ENCODE results near the gene FKBP9.

The FKBP9 gene

DNA sequence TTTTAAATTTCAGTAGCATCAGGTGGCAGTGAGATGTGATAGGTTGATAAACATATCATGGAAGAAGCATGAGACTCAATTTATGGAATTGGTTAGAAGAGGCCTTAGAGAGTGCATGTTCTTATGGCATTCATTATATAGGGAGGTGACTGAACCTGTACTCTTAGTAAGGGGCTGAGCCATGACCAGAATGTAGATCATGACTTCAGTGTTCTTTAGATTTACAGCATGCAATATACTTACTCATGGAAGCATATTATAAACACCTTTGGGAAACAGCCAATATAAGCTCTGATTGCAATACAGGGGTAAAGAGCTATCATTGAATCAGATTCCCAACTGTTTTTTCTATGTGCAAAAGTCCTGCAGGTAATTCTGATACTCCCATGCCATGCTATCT, 55.1 kb downstream of the FKBP9 start:
- DNase-seq = no peak

DNA sequence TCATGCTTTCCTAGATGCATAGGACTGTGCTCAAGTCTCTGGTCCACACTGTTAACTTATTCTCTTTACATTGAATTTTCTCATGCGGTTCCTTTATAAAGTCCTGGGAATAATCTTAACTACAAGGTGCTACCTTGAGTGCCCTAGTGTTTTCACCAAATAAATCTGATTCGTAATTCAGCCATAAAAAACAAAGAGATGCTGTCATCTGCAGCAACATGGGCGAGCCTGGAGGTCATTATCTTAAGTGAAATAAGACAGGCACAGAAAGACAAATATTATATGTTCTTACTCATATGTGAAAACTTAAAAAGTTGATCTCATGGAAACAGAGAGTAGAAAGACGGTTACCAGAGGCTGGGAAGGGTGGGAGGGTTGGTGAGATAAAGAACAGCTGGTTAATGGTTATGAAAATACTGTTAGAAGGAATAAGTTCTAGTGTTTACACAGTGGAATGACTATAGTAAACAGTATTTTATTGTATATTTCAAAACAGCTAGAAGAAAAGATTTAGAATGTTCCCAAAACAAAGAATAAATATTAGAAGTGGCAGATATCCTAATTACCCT, 67.0 kb downstream of the FKBP9 start:
- DNase-seq = no peak

DNA sequence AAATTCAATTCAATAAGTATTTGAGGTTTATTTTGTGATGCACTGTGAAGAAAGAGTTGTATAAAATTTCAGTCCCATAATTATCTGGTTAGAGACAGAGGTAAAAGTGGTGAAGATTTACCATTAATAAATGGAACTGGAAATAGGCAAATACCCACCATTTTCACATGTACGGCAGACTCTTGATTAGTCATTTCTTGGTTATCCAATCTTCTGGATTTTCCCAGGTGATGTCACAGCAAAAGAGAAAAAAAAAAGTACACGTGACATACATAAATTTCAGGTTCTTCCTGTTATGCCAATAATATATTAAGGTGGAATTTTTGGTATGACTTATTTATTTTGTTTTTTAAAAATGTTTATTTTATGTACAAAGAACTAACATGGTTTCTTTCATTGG, 78.5 kb downstream of the FKBP9 start:
- no peak for DNase-seq

DNA sequence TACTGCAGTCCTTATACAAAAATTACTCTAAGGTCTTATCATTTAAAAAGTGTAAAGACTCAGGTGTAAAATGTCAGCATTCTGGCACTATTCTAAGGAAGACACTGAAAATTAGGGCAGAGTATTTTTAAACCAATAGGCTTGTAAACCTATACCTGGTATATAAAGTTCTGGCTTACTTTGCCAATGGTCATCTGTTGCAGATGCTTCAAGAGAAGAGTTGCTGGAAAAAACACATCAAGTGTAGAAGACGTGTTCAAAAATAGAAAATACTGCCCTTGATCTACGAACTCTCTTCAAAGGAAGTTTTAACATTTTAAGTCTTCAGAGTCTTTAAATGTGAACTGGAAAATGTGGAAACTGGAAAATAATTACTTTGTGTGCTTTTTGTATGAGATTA, 81.4 kb downstream of the FKBP9 start:
- no peak for DNase-seq

DNA sequence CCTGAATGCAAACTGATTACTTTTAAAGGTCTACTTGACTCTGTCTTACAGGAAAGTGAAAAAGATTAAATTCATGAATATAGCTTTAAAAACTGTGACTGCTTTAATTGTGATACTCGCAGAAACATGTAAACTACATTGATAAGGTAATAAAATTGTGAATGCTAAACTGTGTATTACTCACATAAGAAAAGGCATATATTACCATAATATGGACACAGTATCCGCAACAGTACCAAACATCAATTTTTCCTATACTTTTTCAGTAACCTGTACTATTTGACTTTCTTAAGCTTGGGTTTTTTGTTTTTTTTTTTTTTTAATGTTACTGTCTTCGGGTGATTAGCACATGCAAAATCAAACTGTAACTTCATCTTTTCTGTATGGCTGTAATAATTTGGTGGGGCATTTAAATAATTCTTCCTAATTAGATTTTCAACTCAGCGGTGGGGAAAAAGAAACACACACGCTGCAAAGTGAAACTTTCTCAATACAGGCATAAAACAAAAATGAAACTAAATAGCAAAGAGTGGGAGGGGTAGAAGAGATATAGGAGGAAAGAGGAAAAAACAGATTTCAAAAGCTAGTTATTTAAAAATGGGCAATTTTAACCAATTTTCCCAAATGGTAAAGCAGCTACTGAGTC, 82.1 kb downstream of the FKBP9 start:
- DNase-seq = no peak

DNA sequence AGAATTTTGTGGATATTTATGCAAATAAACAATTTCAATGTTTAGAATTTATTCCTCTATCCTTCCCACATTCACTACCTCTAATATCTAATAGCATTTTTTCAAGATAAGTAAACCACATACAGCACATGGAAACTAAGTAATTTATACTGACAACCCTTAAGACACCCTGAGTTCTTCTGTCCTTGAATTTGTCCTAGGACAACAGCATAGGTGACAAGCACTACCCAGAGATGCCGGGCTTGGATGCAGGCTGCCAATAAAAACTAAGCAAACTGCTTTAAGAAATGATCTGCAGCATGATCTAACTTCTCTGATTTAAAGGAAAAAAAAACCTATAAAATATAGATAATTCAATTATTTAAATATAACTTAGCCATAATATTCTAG, 82.7 kb downstream of the FKBP9 start:
- DNase-seq = no peak

DNA sequence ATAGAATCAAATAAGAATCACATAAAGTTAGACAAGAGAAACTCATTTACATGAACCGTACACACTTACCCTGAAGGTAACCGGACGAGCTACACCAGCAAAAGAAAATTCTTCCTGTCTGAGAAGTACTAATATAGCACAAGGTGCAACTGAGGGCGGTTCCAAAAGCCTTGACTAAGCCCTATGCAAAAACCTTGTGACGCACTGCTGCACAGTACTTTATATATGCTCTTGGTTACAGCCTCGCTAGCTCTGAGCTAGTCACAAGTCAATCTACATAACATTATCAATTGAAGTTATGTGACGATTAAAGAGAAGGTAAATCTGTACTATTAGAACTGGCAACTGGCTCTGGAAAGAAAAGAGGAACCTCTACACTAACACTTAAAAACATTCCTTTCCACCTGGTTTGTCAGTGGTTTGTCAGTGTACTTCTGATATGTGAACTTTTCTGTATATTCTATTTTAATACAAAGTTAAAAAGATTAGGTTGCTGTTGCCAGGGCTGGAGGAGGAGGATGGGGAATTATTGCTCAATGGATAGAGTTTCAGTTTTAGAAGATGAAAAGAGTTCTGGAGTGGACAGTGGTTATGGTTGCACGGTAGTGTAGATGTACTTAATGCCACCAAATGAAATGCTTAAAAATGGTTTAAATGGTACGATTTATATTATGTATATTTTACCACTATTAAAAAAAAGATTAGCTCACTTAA, 83.7 kb downstream of the FKBP9 start:
- peak; percentile 77 for DNase-seq

DNA sequence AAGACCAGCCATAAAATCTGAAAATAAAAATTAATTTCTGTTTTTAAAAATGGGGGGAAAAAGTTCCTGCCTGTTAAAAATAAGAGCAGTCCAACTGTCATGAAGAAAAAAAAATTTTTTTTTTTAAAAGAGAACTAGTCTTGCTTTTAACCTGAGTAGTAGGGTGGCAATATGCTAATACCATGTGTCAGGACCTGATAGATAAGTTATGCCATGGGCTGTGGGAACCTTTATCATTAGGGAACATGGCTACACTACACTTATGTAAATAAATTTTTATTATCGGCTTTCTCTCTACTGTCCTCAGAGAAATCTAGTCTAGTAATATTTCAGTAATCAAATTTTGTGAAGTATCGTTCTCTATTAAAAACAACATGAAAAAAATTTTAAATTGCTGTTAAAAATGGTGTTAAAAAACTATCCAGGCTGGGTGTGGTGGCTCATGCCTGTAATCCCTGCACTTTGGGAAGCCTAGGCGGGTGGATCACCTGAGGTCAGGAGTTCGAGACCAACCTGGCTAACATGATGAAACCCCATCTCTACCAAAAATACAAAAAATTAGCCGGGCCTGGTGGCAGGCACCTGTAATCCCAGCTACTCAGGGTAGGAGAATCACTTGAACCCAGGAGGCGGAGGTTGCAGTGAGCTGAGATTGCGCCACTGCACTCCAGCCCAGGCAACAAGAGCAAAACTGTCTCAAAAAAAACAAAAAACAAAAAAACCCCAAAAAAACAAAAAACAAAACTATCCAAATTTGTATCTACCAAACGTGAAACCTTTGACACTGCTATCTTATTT, 84.6 kb downstream of the FKBP9 start:
- DNase-seq = no peak

DNA sequence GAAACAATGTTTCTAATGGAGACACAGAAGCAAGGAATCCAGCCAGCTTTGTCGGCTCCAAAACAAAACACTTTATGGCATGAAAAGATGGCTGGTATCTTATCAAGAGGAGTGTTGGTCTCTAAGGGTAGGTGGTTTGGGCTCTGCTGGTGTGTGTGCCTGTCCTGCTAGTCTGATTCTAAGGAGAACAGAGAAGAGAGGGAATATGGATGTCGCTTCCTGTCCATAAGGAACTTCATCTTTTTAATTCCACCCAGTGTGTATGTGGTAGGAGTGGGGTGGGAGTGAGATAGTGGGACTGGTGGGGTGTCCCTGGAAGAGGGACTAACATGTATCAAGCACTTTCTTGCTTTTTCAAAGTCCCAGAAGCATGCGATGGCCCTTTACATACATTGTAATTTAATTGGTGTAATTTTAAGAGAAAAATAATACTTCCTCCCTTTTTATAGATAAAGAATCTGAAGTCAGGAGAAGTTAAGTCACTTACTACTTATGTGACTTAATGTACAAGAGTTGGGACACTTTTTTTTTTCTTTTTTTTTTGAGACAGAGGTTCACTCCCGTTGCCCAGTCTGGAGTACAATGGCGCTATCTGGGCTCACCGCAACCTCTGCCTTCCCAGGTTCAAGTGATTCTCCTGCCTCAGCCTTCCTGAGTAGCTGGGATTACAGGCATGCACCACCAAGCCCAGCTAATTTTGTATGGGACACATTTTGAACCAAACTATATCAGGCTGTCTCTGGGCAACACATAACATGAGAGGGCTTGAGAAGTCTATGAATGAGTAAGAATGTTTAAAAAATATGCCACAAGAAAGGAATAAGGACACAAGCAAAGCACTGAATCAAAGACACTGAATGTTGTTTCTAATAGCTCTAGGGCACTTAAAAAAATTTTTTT, 86.5 kb downstream of the FKBP9 start:
- DNase-seq = no peak

DNA sequence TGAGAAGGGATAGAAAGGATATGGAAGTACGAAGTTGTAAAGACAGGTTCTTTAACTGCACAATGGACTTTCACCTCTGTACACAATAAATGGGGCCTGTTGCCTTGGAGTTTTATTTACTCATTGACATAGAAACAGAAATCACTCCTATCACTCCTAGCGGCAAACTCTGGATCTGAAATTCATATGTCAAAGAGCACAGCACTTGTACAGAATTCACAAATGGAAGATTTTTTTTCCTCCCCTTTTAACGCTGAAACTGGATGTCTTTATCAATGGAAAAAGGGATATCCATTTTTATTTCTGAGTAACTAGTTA, 87.1 kb downstream of the FKBP9 start:
- no peak for DNase-seq

DNA sequence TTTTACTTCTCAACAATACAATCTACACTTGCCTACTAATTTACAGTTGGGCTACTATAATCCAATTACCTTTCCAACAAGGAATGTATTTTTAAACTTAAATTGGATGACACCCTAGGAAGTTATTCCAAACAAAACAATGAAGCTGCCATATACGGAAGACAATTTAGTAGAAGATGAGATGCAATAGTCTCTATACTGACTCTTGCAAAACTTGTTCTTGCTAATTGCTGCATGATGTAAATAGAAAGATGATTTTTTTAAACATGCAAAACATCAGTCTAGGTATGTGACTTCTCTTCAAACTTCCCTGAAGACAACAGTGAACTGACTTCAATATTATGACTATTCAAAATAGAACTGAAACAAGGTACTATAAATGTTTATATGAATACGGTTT, 87.7 kb downstream of the FKBP9 start:
- no peak for DNase-seq

DNA sequence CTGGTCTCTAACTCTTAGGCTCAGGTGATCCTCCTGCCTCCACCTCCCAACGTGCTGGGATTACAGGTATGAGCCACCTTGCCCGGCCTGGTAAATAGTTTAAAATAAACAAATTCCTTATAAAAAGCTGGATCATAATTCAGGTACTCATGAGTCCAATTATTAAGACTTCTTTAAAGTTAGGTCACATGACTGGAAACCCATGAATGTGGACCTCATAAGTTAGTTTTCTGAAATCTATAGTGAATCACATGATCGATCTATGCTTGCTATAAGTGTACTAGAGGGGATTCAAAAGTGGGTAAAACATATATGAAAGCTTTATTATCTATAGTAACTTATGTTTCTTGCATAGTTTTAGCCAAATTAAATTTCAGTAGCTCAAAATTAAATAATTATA, 91.0 kb downstream of the FKBP9 start:
- no peak for DNase-seq

DNA sequence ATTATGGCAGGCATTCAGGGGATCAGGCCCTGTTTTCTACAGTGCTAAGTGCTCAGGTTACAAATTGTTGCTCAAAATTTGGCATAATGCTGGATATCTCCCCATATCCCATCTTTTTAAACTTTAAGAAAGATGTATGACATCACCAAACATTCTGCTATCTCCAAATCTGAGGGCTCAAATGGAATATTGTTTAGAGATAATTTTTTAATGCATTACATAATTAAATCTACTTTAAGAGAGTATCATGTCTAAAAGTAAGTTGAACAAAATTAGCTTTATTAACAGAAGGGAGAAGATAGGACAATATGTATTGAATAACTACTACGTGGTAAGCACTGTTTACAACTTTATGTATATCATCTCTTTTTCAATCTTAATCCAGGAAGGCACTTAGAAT, 91.5 kb downstream of the FKBP9 start:
- DNase-seq = no peak

DNA sequence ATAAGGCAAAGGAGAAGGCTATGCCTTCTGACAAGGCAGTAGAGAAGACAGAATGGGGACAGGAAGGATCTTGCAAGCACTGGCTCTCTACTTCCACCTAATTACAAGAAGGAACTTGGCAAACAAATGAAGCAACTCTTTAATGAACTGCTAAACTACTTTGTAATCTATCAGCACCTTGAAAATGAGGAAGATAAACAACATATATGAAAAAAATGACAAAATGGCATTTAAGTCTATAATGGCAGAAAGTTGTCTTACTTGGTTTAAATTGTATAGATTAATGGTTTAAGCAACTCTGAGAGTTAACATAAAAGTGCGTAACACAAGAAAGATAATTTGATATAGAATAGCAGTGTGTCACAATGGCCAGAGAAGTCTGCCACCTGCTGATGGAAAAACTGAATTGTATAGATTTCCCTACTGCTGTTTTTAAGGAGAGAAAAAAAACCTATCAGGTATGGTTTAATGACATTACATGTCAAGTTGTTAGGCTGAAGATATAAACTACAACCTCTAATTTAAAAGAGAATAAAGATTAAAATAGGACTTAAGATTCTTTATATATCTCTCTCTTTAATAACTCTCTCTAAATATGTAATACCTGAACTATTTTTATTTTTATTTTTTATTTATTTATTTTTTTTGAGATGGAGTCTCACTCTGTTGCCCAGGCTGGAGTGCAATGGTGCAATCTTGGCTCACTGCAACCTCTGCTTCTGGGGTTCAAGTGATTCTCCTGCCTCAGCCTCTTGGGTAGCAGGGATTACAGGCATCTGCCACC, 93.5 kb downstream of the FKBP9 start:
- DNase-seq = peak; percentile 42

DNA sequence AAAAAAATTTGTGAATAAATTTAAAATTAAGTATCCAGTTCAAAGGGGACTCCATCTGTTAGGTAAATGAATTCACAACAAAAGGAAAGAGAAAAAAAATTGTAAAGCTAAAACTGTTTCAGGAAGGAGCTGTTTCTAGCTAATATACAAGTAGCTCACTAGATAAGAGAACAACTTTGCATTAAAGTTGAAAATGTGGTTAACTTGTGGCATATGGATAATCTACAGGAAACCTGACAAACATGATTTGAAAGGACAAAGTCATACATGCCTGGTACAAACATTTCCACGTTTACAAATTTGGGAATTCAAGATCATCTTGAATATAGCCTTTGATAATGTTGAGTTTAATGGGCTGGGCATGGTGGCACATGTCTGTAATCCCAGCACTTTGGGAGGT, 96.5 kb downstream of the FKBP9 start:
- DNase-seq = no peak

DNA sequence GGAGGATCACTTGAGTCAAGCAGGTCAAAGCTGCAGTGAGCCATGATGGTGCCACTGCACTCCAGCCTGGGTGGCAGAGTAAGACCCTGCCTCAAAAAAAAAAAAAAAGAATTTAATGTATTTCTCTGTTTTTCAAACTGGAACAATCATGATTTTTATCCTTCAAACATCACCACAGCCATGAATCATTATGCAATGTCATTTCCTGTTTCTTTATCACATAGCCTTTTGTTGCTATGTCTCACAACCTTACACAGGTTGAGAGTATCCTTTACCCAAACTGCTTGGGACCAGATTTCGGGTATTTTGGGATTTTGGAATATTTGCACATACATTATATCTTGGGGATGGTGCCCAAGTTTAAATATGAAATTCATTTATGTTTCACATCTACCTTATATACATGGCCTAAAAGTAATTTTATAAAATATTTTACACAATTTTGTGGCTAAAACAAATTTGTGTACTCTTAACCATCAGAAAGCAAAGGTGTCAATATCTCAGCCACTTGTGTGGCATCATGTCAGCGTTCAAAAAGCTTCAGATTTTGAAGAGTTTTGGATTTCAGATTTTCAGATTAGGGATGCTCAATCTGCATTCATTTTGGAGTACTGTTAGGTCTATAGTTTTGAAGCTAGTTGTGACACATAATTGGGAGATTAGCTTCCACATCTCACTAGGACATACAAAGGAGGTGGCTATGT, 97.2 kb downstream of the FKBP9 start:
- peak; percentile 10 for DNase-seq

DNA sequence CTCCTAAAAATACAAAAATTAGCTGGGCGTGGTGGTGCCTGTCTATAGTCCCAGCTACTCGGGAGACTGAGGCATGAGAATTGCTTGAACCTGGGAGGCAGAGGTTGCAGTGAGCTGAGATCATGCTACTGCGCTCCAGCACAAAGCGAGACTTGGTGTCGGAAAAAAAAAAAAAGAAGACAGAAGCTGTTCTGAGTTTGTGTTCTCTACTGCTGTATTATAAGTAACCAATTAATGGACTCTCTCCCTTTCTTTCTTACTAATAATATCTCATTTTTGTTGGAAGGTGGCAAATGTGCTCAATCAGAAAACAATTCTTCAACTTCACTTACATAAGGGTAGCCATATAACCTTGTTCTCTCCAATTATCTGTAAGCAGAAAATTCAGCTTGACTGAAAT, 97.9 kb downstream of the FKBP9 start:
- no peak for DNase-seq

All from CD4-positive, alpha-beta T cell treated with Interleukin-6 for 4 hours (primary cell).